GM19467 (cell line): ENCODE results near the gene REPS2.

Experiments
- ATAC-seq: cut with Tn5 transposase; IDR thresholded peaks from one replicate; pipeline ENCODE4 v1.9.1; 2021; ENCODE audit warnings: mild to moderate bottlenecking, moderate library complexity; ENCODE audit not compliant: unreplicated experiment

The REPS2 gene

DNA sequence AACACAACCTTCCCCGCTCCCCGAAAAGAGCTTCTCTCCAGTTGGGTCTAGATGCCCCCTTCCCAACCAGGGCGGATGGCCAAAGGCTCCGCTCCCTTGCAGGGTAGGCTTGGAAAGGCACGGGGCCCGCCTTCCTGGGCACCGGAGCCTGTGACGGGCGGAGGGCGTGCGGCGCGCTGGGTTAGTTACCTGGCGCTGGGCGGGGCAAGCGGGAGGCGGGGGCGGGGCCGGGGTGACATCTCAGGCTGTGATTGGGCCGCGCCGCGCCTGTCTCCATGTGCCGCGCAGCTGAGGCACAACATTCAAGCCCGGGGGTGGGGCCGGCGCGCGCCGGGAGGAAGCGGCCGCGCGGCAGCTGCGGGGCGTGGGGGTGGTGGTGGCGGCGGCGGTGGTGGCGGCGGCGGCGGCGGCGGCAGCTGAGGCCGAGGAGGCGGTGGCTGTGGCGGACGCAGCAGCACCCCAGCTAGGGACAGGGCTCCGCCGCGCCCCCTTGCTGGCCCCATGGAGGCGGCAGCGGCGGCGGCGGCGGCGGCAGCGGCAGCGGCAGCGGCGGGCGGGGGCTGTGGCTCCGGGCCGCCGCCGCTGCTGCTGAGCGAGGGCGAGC, at the start of gene REPS2:
REPS2 (plus strand) TSS at position 298 of the 604 bp plus-strand sequence; CDS start at position 502, 204 bp downstream.
- ATAC-seq = peak; percentile 94

DNA sequence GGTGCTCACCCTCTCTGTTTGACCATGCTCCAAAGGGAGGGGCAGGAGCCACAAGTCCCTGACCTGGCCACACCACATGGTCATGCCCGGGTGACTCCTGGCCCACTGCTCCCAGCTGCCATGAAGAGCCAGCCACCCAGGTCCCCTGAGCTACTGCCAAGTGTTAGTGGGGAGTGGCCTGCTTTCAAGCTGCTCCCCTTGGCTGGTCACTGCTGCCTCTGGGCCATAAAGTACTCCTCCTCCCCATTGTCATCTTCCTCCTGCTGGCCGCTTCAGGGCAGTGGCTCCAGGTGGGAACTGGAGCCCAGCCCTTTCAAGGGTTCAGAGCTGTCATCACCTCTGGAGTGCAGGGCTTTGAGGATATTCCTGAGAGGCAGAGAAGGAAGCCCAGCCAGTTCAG, 49.0 kb upstream of the REPS2 start:
- ATAC-seq = no peak

DNA sequence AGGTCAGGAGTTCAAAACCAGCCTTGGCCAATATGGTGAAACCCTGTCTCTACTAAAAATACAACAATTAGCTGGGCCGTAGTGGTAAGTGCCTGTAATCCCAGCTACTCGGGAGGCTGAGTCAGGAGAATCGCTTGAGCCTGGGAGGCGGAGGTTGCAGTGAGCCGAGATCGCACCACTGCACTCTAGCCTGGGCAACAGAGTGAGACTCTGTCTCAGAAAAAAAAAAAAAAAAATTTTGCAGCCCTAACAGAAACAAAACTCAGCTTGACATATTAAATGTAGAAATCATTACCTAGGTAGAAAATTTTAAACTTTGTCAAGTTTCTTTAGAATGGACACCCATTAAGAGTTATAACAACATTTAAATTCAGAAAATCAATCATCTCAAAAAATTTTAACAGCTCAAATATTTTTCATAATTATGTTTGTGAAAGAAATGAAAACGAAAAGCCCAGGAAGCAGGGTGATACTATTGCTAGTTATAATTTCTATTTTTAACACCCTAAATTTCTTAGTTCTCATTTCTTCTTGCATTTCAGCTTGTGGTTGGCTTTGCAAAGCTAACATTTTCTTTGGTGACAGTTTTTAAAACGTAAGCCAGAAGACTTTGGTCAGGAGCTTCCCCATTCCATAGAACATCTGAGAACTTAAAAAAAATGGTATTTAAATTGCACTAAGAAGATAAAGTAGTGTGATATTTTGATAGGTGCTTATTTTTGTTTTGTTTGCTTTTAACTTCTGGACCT, 43.0 kb upstream of the REPS2 start:
- no peak for ATAC-seq

DNA sequence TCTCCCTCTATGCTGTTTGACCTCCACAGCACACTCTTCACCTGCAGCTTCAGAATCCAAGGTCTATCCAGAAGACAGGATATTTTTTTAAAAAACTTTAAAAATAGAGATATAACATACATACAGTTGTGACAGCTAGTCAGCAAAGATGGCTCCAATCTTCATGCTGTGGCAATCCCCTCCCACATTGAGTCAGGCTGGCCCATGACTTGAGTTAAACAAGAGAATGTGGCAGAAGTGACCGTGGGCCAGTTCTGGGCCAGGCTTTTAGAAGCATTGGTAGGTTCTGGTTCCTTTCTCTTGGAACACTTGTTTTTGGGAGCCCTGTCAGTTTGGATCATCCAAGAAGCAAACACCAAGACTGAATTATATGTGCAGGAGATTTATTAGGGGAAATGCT, 36.1 kb upstream of the REPS2 start:
- no peak for ATAC-seq

DNA sequence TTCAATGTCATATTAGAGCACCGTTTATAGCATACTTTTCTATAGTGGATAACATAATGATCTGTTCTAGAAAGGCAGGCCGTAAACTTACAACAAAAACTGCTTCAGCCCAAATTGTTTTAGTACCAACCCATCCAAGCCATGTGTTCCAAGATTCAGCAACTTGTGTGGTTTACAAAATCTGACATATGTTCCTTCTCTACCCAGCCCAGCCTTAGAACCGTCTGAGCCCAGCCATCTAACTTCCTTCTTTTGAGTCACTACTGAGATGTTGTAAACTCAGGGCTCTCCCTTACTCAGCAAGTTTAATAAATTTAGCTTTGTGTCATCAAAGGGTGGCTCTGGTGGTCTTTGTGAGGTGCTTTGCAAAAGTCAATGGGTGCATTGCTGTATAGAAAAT, 32.4 kb upstream of the REPS2 start:
- no peak for ATAC-seq

DNA sequence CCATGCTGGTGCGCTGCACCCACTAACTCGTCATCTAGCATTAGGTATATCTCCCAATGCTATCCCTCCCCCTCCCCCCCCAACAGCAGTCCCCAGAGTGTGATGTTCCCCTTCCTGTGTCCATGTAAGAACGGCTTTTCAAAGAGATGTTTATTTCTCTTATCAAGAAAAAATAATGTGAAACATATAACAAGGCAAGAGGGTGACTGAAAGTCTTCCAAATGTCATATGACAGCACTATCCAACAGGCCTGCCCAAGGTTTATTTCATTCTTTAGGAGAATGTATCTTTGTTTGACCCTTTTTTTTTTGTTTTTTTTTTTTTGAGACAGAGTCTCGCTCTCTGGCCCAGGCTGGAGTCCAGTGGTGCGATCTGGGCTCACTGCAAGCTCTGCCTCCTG, 29.9 kb upstream of the REPS2 start:
- ATAC-seq = no peak

DNA sequence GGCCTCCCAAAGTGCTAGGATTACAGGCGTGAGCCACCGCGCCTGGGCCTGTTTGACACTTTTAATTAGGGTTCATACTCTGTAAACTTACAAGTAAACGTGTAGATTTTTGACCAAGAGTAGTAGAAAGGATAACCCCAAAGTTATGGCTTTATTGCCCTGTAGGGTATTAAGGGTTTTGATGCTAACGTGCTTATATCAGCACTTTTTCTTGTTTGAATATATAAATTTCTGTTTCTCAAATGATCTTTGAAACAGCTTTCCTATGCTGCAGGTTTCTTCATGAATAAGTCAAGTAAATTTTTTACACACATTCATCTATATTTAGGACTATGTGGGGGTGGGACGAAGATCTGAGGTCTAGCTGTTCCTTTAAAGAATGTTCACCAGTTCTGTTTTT, 29.3 kb upstream of the REPS2 start:
- no peak for ATAC-seq

DNA sequence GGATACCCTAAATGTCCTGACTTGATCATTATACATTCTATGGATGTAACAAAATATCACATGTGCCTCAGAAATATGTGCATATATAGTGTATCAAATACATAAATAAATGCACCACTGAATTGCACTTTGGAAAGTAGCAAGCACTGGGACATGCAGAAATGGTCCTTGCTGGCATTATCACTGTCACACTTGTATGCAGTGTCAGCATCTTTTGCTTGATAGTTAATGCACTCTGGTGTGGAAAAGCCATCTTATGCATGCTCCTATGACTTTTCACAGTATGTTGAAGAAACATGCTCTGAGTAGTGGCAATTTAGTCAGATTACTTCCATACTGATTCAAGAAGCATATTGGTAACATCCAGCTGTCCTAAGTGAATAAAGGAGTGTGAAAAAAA, 27.5 kb upstream of the REPS2 start:
- no peak for ATAC-seq

DNA sequence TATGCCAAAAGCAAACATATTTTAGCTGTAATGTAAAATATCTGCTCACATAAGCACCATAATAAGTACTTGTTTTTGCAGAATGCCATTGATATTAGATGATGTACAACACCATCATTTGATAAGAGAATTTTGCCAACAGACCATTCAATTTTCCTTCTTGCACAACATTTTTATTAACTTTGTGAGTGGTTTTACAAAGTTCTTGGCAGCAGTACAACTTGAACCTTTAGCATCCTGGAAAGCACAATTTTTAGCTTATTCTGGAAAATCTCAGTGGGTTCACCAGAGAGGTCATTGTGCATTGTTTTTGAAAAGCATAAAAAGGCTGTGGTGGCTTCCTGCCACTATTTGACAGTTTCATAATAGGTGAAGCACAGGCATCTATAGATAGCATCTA, 26.4 kb upstream of the REPS2 start:
- ATAC-seq = no peak

DNA sequence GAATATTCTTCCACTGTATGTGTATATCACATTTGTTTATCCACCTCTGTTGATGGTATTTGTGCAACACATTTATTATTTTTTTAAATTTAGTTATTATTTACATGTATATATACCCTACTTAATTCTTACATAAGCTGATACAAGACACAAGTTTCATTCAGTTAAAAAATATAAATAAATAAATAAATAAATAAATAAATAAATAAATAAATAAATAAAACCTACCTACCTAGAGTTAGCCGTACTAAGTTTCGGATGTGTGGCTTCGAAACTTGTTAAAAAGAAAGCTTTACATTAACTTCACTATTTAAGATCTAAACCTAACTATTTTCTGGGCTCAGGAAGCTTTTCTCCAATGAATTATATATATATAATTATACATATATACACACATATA, 23.3 kb upstream of the REPS2 start:
- no peak for ATAC-seq

DNA sequence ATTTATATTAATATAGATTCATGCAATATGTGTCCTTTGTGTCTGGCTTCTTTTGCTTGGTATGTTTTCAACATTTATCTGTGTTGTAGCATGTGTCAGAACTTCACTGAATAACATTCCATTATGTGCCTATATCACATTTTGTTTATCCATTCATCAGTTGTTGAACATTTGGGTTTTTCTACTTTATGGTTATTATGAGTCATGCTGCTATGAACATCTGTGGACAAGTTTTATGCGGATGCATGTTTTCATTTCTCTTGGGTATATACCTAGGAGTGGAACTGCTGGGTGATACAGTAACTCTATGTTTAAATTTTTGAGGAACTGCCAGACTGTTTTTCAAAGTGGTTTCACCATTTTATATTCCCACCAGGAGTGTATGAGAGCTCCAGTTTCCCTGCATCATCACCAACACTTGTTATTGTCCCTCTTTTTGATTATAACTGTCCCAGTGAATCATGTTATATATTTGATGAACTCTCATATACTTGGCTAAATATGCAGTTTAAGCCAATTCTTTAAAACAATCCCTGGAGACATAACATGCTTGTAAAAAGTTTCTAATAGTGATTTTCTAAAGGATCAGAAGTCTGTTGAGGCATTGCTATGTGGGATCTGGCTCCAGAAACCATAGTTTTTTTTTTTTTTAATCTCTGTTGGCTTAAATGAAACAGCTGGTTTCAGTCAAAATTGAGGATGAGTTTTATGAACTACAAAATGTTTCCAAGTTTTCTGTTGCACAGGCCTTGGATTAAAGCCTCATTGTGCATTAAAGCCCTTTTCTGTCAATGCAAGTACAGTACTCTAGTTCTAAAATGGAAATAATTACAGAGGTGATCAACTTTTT, 21.6 kb upstream of the REPS2 start:
- no peak for ATAC-seq

DNA sequence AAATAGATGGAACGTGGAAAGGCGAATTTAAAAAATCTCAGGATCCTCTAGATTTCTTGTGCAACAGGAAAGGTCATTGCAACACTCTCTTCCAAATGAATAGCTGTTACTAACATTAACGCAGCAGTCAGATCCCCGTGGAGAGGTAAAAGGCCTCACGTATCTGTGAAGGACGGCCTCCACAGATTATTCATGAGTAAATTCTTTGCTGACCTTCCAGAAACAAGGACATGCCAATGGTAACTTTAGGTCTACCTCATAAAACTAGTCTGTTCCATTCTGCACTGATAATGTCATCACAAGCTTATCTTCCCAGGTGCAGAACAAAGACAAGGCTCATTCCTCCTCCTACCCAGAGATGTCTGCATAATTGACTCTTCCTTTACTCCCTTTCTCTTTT, 16.1 kb upstream of the REPS2 start:
- no peak for ATAC-seq

DNA sequence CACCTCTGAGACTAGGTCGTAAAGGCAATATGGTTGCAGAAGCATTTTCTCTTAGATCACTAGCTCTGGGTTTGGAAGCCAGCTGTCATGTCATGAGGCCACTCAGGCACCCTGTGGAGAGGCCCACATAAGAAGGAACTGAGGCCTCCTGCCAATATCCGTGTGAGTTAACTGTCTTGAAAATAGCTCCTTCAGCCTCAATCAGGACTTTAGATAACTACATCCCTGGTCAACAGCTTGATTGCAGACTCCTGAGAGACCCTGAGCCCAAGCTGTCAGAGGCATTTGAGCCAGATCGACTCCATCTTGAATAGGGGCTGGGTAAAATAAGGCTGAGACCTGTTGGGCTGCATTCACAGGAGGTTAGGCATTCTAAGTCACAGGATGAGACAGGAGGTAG, 15.1 kb upstream of the REPS2 start:
- no peak for ATAC-seq

DNA sequence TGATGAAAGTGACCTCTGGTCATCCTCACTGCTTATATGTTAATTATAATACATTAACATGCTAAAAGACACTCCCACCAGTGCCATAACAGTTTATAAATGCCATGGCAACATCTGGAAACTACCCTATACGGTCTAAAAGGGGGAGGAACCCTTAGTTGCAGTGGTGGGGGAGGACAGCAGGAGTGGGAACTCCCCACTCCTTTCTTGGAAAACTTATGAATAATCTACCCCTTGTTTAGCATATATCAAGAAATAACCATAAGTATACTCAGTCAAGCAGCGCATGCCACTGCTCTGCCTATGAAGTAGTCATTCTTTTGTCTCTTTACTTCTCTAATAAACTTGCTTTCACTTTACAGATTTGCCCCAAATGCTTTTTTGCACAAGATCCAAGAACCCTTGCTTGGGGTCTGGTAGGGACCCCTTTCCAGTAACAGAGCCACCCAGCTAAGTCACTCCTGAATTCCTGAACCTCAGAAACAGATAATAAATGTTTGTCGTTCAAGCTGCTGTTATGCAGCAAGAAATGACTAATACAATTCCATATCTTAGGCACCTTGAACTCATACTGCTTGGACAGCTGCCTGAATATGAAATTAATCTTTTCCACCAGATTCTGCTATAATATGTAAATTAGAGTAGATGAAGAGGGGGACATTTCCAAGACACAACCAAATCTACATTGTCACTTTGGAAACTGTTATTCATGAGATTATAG, 14.4 kb upstream of the REPS2 start:
- no peak for ATAC-seq

DNA sequence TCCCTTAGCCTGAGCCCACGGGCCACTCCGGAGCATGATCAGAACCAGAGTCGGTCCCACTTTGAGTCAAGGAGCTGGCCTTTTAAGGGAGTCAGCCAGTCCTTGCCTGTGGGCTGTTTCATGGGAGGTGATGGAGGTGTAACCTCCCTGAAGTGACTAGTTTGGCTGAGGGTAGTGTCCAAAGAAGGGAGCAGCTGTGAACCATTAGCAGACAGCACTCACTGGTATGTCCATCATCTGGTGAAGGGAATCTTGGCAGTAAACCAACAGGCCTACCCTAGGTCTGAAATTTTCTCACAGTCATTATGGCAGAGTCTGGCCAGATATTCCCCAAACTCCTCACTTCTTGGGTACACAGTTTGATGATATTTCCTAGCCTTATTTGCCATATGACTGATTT, 12.3 kb upstream of the REPS2 start:
- ATAC-seq = no peak

DNA sequence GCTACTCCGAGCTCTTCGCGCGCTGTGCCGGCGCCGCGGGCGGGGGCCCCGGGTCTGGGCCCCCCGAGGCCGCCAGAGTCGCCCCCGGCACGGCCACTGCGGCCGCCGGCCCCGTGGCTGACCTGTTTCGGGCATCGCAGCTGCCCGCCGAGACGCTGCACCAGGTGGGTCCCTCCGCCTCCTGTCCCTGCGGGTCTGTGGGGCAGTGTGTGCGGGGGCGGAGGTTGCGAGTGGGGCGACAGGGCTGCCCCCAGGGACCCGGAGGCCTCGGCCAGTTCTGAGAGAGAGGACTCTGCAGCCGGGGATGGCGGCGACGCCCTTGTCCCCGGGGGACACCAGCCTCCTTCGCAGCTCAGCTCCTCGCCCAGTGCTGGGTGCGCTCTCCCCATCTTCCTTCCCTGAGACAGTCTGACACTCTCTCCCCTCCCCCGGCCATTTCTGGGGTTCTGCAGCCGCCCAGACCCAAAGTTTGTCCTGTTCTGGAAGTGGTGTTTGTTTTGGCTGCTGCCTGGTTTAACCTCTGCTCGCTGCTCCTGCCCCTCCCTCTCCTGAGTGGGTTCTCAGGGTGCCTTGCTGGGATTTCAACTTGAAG, 609 bp downstream of the REPS2 start:
- ATAC-seq = peak; percentile 16

DNA sequence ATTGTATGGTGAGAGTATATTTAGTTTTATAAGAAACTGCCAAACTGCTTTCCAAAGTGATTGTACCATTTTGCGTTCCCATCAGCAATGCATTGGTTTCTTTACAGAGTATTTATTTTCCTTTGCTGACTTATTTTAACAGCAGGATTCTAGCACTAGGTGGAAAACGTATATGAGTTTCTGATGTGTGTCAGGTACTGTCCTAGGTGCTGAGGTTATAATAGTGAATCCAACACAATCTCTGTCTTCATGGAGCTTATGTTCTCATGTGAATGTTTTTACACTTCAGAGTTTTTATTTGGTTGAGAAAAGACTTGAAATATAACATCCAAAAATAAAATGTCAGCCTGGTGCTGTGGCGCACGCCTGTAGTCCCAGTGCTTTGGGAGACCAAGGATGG, 4.0 kb downstream of the REPS2 start:
- ATAC-seq = no peak

DNA sequence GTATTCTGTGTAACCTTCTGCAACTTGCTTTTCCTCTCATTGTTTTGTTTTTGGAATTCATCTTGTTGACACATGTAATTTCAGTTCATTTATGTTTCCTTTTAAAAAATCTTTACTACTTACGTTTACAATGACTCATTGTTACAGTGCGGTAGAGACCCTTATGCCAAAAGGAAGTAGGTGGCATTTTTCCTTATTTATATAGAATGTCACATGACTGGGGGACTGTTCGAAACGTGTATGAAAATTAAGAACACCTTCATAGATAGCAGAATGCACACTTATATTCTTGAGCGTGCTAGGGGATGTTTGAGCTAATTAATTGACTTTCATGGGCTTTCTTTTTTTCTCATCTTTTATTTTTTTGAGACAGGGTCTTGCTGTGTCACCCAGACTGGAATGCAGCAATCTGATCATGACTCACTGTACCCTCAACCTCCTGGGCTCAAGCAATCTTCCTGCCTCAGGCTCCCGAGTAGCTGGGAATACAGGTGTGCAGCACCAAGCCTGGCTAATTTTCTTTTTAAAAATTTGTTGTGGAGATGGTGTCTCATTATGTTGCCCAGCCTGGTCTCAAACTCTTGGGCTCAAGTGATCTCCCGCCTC, 7.3 kb downstream of the REPS2 start:
- ATAC-seq = no peak

DNA sequence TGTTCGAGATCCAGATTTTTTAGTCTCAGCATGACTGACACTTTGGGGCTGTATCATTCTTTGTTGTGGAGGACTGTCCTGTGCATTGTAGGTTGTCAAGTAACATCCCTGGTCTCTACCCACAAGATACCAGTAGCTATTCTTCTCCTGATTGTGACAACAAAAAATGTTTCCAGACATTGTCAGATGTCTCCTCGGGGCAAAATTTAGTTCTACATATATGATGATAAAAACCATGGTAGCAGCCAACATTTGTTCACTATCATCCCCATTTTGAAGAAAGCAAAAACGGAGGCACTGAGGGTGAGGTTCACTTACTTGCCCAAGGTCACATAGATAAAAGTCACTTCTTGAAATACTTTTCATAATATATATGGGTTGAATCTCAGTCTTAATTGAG, 11.3 kb downstream of the REPS2 start:
- no peak for ATAC-seq

DNA sequence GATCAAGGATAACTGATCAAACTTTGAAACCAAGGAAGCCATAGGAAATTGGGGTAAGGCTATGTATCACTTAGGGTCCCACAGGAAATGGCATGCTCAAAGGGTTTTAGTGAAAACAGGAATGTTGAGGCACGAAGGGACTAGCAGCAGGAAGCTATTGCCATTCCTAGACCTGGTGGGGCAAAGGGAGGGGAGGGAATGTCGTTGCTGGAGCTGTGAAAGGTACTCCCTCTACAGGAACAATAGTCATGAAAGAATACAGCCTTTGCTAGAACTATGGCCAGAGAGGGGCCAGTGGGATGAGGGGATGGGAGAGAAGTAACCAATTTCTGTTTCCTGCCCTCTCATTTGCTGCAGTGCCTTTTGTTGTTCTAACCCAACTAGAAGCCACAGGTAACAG, 11.9 kb downstream of the REPS2 start:
- ATAC-seq = no peak
